ENCODE results near the gene TINCR. TPM values are rescaled to one million over a fixed set of nuclear protein-coding genes. Genes with fewer than 3 reads are reported as not detected.

Gene TINCR
- total RNA-seq, 2 experiments from 2014 or later: 1.0 to 1.1 TPM

DNA sequence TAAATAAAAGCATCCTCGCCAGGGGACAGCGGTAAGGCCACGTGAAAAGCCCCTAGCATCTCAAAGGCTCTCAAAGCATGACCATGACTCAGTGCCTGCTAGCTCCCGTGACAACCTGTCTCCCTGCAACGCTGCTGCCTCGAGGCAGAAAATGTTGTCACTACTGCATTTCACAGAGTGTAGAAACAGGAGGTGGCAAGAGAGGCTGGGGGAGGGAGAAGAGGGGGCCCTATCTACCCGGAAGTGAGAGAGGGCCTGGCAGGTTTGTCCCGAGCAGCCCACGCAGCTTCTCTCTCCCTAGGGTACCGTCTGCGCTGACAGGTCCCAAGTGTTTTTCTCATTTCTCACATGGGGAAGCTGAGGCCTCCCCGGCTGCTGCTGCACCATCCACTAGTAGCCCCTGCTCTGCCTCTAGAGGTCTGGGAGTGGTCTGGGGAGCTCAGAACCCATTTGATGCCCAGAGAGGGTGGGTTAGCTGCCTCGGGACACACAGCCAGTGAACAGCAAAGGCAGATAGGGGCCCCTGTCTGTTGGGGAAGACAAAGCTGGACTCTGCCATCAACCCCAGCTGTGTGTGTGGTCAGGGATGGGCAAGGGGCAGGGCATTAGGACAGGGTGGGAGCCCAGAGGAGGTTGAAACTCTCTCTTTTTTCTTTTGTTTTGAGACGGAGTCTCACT, 3.7 kb downstream of the TINCR start:
- intact Hi-C loops (cut with micrococcal nuclease): no loop called here
- no peak for DNase-seq
- Mint-ChIP-seq H3K4me1 (ENCODE audit: low read depth) (no peaks in the 10 kb centered on the region), H3K27me3 (peaks cover 19% of the 10 kb centered on the region), H3K27ac (no peak overlapping the region), H3K36me3 (peaks cover 13% of the 10 kb centered on the region), H3K4me3 (no peak overlapping the region), H3K9me3 (peaks cover 15% of the 10 kb centered on the region)
- ChIA-PET POLR2A (no interaction called here), CTCF (interaction anchor here (0.8 to 1.7 kb wide), 2 partner anchors 41 to 45 kb away, joined by 3 to 4 read pairs; no protein-coding TSS in a partner anchor)

DNA sequence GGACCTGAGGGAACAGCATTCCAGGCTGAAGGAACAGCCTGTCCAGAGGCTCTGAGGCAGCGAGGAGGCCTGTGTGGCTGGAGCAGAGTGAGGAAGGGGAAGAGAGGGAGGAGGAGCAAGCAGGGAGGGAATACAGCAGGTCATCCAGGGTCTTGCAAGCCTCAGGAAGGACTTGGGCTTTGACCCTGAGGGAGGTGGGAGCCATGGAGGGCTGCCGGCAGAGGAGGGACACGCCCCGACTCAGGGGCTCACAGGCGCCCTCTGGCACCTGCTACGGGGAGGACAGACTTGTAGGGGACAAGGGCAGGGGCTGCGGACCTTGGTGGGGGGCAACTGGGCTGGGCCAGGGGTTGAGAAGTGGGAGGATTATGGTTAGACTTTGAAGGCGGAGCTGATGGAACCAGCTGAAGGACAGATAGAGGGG, 4.7 kb downstream of the TINCR start:
- ChIA-PET CTCF (interaction anchor here (1.7 kb wide), 1 partner anchor 40 kb away, joined by 4 read pairs; no protein-coding TSS in a partner anchor), POLR2A (no interaction called here)
- H3K9me3 Mint-ChIP-seq: peaks cover 15% of the 10 kb centered on the region
- intact Hi-C loops (cut with micrococcal nuclease): no loop called here
- H3K27me3 Mint-ChIP-seq: peaks cover 16% of the 10 kb centered on the region
- H3K36me3 Mint-ChIP-seq: peaks cover 13% of the 10 kb centered on the region
- no peak overlapping the region for H3K27ac Mint-ChIP-seq
- DNase-seq: no peak
- H3K4me1 Mint-ChIP-seq (ENCODE audit: low read depth): no peaks in the 10 kb centered on the region
- H3K4me3 Mint-ChIP-seq: no peak overlapping the region

DNA sequence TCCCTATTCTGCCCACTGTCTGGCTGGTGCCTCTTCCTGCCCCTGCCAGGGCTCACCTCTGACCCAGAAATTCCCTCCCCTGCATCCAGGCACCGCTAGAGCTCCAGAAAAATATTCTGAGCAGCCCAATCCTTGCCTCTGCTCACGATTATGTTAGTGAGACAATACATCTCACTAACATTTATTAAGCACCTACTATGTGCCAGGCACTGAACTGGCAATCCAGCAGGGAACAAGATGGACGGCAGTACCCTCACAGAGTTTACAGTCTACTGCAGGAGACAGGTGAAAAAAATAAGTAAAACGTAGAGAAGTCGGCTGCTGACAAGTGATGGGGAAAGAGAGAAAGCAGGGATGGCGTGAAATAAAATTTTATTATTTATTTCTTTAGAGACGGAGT, 5.5 kb downstream of the TINCR start:
- Mint-ChIP-seq H3K4me1 (ENCODE audit: low read depth) (no peaks in the 10 kb centered on the region), H3K36me3 (peaks cover 13% of the 10 kb centered on the region), H3K9me3 (peaks cover 15% of the 10 kb centered on the region), H3K27me3 (peaks cover 15% of the 10 kb centered on the region), H3K27ac (no peak overlapping the region), H3K4me3 (no peak overlapping the region)
- POLR2A ChIA-PET: no interaction called here
- no peak for DNase-seq
- intact Hi-C loops (cut with micrococcal nuclease): no loop called here
- CTCF ChIA-PET: interaction anchor here (1.0 kb wide), 1 partner anchor 23 kb away, joined by 3 read pairs; no protein-coding TSS in a partner anchor

DNA sequence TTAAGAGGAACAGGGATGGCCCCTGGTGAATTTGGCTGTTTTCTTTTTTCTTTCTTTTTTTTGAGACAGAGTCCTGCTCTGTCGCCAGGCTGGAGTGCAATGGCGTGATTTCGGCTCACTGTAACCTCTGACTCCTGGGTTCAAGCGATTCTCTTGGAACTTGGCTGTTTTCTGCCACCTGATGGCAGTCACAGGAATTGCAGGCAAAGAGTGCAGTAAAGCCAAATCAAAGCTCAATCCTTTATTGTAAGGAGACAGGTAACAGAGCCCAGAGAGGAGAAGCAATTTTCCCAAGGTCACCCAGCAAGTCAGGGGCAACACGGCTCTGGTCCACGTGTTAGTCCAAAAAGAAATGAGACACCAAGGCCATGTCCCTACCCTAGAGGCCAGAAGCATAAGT, 6.2 kb downstream of the TINCR start:
- POLR2A ChIA-PET: no interaction called here
- no peak overlapping the region for H3K4me3 Mint-ChIP-seq
- CTCF ChIA-PET: interaction anchor here (0.7 to 1.0 kb wide), 2 partner anchors 22 to 829 kb away, joined by 3 read pairs; no protein-coding TSS in a partner anchor
- peaks cover 13% of the 10 kb centered on the region for H3K36me3 Mint-ChIP-seq
- H3K9me3 Mint-ChIP-seq: peaks cover 15% of the 10 kb centered on the region
- DNase-seq: no peak
- peaks cover 16% of the 10 kb centered on the region for H3K27me3 Mint-ChIP-seq
- no peak overlapping the region for H3K27ac Mint-ChIP-seq
- H3K4me1 Mint-ChIP-seq (ENCODE audit: low read depth): no peaks in the 10 kb centered on the region
- intact Hi-C loops (cut with micrococcal nuclease): no loop called here

DNA sequence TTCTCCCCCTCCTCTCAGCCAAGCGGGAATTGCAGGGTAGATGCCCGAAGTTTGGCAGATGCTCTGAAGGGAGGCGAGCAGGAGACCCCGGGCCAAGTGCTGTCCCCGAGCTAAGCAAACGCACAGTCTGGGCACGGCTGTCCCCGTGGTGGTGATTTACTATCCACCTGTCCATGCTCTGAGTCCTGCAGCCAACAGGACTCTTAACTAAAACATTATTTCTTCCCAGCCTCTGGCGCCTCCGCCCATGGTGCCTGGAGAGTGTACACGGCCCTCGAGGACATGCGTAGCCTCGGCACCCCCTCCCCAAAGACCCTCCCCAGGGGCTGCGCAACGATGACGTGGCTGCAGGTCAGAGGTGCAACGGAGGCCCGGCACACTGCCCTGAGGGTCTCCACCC, 7.6 kb downstream of the TINCR start:
- CTCF ChIA-PET: interaction anchor here (1.0 kb wide), 1 partner anchor 25 kb away, joined by 3 read pairs; no protein-coding TSS in a partner anchor
- Mint-ChIP-seq H3K9me3 (peaks cover 15% of the 10 kb centered on the region), H3K27me3 (peaks cover 10% of the 10 kb centered on the region), H3K4me3 (no peak overlapping the region), H3K27ac (no peak overlapping the region), H3K36me3 (peaks cover 13% of the 10 kb centered on the region), H3K4me1 (ENCODE audit: low read depth) (no peaks in the 10 kb centered on the region)
- POLR2A ChIA-PET: interaction anchor here (0.5 kb wide), 1 partner anchor 13 kb away, joined by 3 read pairs; no protein-coding TSS in a partner anchor
- intact Hi-C loops (cut with micrococcal nuclease): no loop called here
- DNase-seq: no peak

DNA sequence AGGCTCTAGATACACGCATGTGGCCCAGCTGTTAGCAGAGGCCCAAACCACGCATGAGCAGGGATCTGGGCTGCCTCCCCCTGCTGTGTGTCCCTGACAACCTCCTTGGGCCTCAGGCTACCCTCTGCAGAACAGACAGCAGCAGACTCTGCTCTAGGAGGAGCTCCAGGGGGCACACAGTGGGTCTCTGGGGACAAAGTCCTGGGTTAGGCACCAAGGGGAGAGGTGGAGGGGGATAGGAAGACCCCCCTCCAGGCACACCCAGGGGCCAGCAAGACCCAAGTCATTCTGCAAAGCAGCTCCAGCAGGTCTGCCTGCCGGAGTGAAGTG, 8.0 kb downstream of the TINCR start:
- Mint-ChIP-seq H3K27ac (no peak overlapping the region), H3K4me3 (no peak overlapping the region), H3K4me1 (ENCODE audit: low read depth) (no peaks in the 10 kb centered on the region), H3K27me3 (peaks cover 8% of the 10 kb centered on the region), H3K9me3 (peaks cover 15% of the 10 kb centered on the region), H3K36me3 (peaks cover 13% of the 10 kb centered on the region)
- POLR2A ChIA-PET: no interaction called here
- no peak for DNase-seq
- CTCF ChIA-PET: interaction anchor here (1.0 kb wide), 1 partner anchor 25 kb away, joined by 3 read pairs; no protein-coding TSS in a partner anchor
- intact Hi-C loops (cut with micrococcal nuclease): no loop called here

DNA sequence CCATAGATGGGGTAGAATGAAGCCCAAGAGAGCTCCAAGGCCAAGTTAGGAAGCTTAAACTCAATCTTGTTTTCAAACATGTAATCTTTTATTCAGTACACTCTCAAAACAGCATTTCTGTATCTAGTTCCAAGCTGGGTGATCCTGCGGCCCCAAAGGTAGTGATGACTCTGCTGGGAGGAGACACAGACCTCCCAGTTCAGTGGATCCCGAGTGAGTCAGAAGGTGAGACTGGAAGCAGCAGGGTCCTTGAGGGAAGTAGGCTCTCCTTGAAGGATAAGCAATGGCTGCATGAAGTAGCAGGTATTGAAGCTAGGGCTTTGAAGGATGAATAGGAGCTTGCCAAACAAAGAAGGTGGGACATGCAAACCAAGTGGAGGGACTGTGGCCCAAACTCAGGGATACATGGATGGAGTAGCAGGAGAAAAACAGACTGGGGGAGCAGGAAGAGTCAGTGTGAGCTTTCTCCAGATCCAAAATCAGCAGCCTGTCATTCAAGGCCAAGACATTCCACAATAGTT, 9.6 kb downstream of the TINCR start:
- intact Hi-C loops (cut with micrococcal nuclease): no loop called here
- ChIA-PET POLR2A (no interaction called here), CTCF (interaction anchor here (1.0 kb wide), 1 partner anchor 35 kb away, joined by 3 read pairs; no protein-coding TSS in a partner anchor)
- peaks cover 5% of the 10 kb centered on the region for H3K27me3 Mint-ChIP-seq
- no peak overlapping the region for H3K27ac Mint-ChIP-seq
- no peak overlapping the region for H3K4me3 Mint-ChIP-seq
- DNase-seq: no peak
- H3K4me1 Mint-ChIP-seq (ENCODE audit: low read depth): no peaks in the 10 kb centered on the region
- H3K36me3 Mint-ChIP-seq: peaks cover 13% of the 10 kb centered on the region
- H3K9me3 Mint-ChIP-seq: peaks cover 15% of the 10 kb centered on the region

DNA sequence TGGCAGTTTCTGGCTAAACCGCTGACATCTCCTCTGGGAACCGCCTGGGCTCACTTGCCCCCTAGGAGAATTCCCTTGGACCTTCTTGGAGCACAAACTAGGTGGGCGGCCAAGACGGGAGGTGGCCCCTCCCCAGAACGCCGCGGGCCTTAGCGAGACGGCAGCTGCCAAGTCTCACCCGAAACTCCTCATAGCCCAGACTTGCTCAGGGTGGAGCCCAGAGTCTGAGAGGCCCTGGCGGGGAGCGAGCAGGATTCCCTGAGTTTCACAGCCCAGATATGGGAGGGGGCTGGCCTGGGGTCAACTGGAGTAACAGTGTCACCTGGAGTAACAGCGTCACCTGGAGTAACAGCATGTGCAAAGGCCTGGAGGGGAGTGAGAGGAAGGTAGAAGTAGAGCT, 10.1 kb downstream of the TINCR start:
- CTCF ChIA-PET: interaction anchor here (1.0 kb wide), 1 partner anchor 34 kb away, joined by 3 read pairs; no protein-coding TSS in a partner anchor
- no peak for DNase-seq
- POLR2A ChIA-PET: no interaction called here
- peaks cover 13% of the 10 kb centered on the region for H3K36me3 Mint-ChIP-seq
- H3K4me3 Mint-ChIP-seq: no peak overlapping the region
- peaks cover 15% of the 10 kb centered on the region for H3K9me3 Mint-ChIP-seq
- intact Hi-C loops (cut with micrococcal nuclease): no loop called here
- H3K27ac Mint-ChIP-seq: no peak overlapping the region
- no peaks in the 10 kb centered on the region for H3K4me1 Mint-ChIP-seq (ENCODE audit: low read depth)
- H3K27me3 Mint-ChIP-seq: peaks cover 5% of the 10 kb centered on the region

DNA sequence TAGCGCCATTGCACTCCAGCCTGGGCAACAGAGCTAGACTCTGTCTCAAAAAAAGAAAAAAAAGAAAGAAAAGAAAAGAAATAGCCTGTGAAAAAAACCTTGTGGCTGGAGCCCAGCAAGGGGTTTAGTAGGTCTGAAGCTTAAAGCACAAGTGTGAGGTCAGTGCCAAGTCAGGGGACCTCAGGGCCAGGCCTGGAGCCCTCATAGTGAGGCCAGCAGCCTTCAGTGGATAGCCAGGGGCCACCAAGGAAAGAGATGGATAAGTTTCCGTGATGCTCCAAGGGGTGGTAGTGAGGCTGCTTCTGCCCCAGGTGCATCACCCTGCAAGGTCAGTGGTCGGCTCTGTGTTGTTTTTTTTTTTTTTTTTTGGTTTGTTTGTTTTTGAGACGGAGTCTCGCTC, 12.9 kb downstream of the TINCR start:
- Mint-ChIP-seq H3K9me3 (no peaks in the 10 kb centered on the region), H3K4me3 (no peak overlapping the region), H3K27ac (no peak overlapping the region), H3K27me3 (peaks cover 3% of the 10 kb centered on the region), H3K36me3 (no peaks in the 10 kb centered on the region), H3K4me1 (ENCODE audit: low read depth) (no peaks in the 10 kb centered on the region)
- CTCF ChIA-PET: no interaction called here
- DNase-seq: no peak
- POLR2A ChIA-PET: no interaction called here
- intact Hi-C loops (cut with micrococcal nuclease): no loop called here

DNA sequence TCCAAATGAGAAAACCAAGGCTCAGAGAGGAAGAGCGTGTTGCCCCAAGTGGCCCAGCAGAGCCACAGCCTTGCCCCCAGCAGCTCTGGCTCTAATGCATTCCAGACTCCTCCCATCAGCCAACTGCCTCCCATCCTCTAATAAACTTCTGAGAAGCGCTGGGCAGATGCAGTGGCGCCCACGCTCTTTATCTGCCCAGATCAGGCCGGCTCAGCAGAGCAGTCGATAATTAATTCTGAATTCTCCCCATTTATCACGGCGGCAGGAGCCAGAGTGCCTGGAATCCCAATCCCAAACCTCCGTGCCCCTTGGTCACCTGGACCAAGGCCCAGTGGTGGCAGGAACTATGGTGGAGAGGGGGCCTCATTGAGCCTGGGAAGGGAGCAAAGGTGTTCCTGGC, 13.9 kb downstream of the TINCR start:
- Mint-ChIP-seq H3K36me3 (no peaks in the 10 kb centered on the region), H3K4me3 (no peak overlapping the region), H3K4me1 (ENCODE audit: low read depth) (no peaks in the 10 kb centered on the region), H3K27me3 (peaks cover 3% of the 10 kb centered on the region), H3K27ac (no peak overlapping the region), H3K9me3 (no peaks in the 10 kb centered on the region)
- ChIA-PET CTCF (no interaction called here), POLR2A (no interaction called here)
- no peak for DNase-seq
- intact Hi-C loops (cut with micrococcal nuclease): no loop called here

DNA sequence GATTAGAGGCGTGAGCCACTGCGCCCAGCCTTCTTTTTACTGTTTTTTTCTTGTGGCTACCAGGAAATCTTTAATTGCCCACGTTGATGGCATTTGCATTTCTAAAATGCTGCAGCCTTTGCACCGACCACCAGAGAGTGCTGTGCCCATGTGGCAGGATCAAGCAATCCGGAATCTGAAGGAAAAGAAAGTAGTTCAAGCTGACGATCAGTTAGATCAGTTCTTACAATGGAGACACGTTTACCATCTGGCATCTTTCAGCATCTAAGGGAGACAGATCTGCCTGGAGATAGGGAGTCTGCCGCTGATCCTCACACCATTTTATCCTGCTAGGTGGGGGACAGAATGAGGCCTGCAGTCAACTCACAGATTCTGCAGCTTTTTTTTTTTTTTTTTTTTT, 19.9 kb downstream of the TINCR start:
- Mint-ChIP-seq H3K36me3 (no peaks in the 10 kb centered on the region), H3K9me3 (no peaks in the 10 kb centered on the region), H3K27ac (no peak overlapping the region), H3K4me3 (no peak overlapping the region), H3K4me1 (ENCODE audit: low read depth) (peaks cover 3% of the 10 kb centered on the region), H3K27me3 (peaks cover 6% of the 10 kb centered on the region)
- peak; percentile 41 for DNase-seq
- ChIA-PET POLR2A (no interaction called here), CTCF (interaction anchor here (0.8 to 1.4 kb wide), 4 partner anchors 9 to 32 kb away, joined by 3 read pairs; no protein-coding TSS in a partner anchor)
- intact Hi-C loops (cut with micrococcal nuclease): no loop called here

DNA sequence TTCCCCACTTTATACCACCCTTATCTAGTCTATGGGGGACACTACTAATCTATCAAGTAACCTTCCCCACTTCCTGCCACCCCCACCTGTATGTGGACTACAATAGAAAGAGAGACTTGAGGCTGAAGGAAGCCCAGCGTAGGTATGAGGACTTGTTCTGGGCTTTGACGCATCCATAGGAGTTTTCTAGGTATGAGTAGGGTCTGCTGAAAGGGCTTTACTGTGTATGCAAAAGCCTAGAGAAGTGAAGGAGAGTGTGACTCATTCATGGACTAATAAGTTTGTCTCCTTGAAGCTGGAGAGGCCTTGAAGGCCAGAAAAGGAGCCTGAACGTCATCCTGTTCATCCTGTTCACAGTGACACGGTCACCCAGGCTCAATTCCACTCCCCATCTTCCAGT, 21.8 kb downstream of the TINCR start:
- Mint-ChIP-seq H3K36me3 (no peaks in the 10 kb centered on the region), H3K27me3 (peaks cover 6% of the 10 kb centered on the region), H3K4me1 (ENCODE audit: low read depth) (peaks cover 3% of the 10 kb centered on the region), H3K27ac (no peak overlapping the region), H3K9me3 (no peaks in the 10 kb centered on the region), H3K4me3 (no peak overlapping the region)
- intact Hi-C loops (cut with micrococcal nuclease): no loop called here
- CTCF ChIA-PET: no interaction called here
- no peak for DNase-seq
- POLR2A ChIA-PET: no interaction called here

DNA sequence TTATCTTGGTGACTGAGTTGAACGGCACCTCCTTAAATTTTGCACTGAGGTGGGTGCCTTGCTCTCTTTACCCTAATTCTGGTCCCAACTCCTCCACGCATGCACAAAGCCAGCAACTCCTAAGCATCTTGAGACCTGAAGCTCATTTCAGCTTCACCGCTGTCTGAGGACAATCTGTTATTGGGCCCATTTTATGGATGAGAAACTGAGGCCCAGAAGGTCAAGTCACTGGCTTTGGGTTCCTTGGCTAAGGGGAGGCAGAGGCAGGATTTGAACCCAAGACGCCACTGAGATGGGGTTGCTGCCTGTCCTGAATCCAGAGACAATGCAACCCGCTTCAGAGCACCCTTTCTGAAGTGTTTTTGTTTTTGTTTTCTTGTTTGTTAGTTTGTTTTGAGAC, 22.7 kb downstream of the TINCR start:
- intact Hi-C loops (cut with micrococcal nuclease): no loop called here
- no peak for DNase-seq
- Mint-ChIP-seq H3K27ac (no peak overlapping the region), H3K4me3 (no peak overlapping the region), H3K27me3 (peaks cover 5% of the 10 kb centered on the region), H3K9me3 (no peaks in the 10 kb centered on the region), H3K4me1 (ENCODE audit: low read depth) (peaks cover 3% of the 10 kb centered on the region), H3K36me3 (no peaks in the 10 kb centered on the region)
- POLR2A ChIA-PET: no interaction called here
- CTCF ChIA-PET: no interaction called here

Measured in activated CD4-positive, alpha-beta memory T cell treated with anti-CD3 and anti-CD28 coated beads for 36 hours (primary cell).